ENCODE results near the gene KDM7A. TPM values are rescaled to one million over a fixed set of nuclear protein-coding genes. Genes with fewer than 3 reads are reported as not detected.

The KDM7A gene
- total and polyA plus RNA-seq, 2 donors from 2014 or later: 2.2 to 14.2 TPM

DNA sequence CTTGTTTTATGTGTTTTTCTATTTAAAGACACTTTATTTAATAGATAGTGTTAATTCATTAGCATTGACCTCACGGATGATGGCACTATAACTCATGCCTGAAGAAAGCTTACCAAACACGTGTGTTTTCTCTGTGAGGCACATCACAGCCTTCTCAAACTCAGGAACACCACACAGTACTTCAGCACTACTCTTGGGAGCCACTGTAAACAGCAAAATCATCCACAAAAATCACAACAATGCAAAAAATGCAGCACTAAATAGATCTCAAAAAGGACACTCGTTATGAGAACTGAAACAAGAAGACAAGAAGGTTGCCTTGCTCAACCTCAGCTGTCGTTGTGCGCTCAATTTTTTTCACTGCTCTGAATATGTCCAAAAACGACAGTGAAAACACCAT is 102.0 kb downstream of the KDM7A start:
- Histone ChIP-seq H3K4me1 (ENCODE audit: control insufficient read depth in 2 of 3, insufficient read depth in 2 of 3, low read depth in 1 of 3, low read length in 3 of 3) (no peaks in the 10 kb centered on the region), H3K9me3 (ENCODE audit: control insufficient read depth in 2 of 3, insufficient read depth in 1 of 3, low read length in 3 of 3) (peaks cover 0 to 2% (median 0%) of the 10 kb centered on the region in 3 donors), H3K9ac (ENCODE audit: low read length in 3 of 3) (no peak overlapping the region), H3K27ac (ENCODE audit: low read depth in 2 of 2, low read length in 2 of 2) (no peak overlapping the region), H3K4me3 (ENCODE audit: low read length in 3 of 3) (no peak overlapping the region), H3K27me3 (ENCODE audit: control insufficient read depth, insufficient read depth, low read length) (no peaks in the 10 kb centered on the region), H3K36me3 (ENCODE audit: control insufficient read depth in 2 of 3, insufficient read depth in 3 of 3, low read length in 3 of 3) (no peaks in the 10 kb centered on the region)
- intact Hi-C loops (cut with DNase I): no loop called here
- TF ChIP-seq, protein P1, sequence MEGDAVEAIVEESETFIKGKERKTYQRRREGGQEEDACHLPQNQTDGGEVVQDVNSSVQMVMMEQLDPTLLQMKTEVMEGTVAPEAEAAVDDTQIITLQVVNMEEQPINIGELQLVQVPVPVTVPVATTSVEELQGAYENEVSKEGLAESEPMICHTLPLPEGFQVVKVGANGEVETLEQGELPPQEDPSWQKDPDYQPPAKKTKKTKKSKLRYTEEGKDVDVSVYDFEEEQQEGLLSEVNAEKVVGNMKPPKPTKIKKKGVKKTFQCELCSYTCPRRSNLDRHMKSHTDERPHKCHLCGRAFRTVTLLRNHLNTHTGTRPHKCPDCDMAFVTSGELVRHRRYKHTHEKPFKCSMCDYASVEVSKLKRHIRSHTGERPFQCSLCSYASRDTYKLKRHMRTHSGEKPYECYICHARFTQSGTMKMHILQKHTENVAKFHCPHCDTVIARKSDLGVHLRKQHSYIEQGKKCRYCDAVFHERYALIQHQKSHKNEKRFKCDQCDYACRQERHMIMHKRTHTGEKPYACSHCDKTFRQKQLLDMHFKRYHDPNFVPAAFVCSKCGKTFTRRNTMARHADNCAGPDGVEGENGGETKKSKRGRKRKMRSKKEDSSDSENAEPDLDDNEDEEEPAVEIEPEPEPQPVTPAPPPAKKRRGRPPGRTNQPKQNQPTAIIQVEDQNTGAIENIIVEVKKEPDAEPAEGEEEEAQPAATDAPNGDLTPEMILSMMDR (IDR thresholded peaks at IDR 0.05; ENCODE audit: borderline replicate concordance, extremely low read depth, insufficient read depth): no peak
- FAIRE-seq (no peak), DNase-seq (no peak)

DNA sequence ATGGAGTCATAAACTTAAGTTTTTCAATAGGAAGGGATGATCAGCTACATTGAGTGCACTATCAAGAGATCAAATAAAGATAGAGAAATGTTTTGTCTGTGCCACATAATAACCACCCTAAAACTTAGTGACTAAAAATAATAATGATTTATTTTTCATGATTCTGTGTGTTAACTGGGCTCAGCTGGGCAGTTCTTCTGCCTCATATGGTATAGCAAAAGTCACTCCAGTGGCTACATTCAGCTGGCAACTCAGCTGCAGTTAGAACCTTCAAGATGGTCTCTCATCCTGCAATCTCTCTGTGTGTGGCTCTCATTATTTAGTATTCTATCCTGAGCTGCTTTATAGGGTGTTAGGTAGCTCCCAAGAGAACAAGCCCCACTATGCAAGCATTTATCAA is 106.2 kb downstream of the KDM7A start:
- no peak overlapping the region for H3K27ac ChIP-seq (ENCODE audit: low read depth in 2 of 2, low read length in 2 of 2)
- no peaks in the 10 kb centered on the region for H3K4me1 ChIP-seq (ENCODE audit: control insufficient read depth in 2 of 3, insufficient read depth in 2 of 3, low read depth in 1 of 3, low read length in 3 of 3)
- no peaks in the 10 kb centered on the region for H3K36me3 ChIP-seq (ENCODE audit: control insufficient read depth in 2 of 3, insufficient read depth in 3 of 3, low read length in 3 of 3)
- TF ChIP-seq, protein P1 (IDR thresholded peaks at IDR 0.05; ENCODE audit: borderline replicate concordance, extremely low read depth, insufficient read depth): no peak
- DNase-seq: no peak
- no peak overlapping the region for H3K9ac ChIP-seq (ENCODE audit: low read length in 3 of 3)
- no peaks in the 10 kb centered on the region for H3K27me3 ChIP-seq (ENCODE audit: control insufficient read depth, insufficient read depth, low read length)
- H3K9me3 ChIP-seq (ENCODE audit: control insufficient read depth in 2 of 3, insufficient read depth in 1 of 3, low read length in 3 of 3): peaks cover 0 to 10% (median 3%) of the 10 kb centered on the region in 3 donors
- no peak for FAIRE-seq
- no peak overlapping the region for H3K4me3 ChIP-seq (ENCODE audit: low read length in 3 of 3)
- intact Hi-C loops (cut with DNase I): no loop called here

DNA sequence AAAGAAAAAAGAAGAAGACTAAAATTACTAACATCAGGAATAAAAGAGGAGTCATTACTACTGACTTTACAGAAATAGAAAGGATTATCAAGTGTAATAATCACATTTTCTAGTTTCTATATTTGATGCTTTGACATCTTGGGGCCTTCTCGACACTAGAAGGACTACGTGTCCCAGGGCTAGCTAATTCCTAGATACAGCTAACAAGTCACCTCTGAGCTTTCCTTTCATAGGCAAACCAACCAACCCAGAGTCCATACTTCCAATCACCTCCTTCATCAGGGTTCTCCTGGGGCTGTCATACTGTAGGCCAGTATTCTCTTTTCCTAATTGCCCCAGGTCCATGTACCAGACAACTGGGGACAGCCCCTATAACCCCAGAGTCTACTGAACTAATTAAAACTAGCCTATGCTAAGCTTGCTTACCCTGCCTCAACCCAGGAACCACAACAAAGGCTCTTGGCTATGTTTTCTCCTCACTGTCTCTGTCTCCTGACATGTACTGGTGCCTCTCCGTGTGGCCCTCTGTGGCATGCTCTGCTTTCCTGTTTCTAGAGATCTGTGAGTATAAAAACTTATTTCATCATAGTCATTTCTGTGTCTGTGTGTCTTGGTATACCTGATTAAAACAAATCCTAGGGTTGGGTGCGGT is 107.4 kb downstream of the KDM7A start:
- H3K9me3 ChIP-seq (ENCODE audit: control insufficient read depth in 2 of 3, insufficient read depth in 1 of 3, low read length in 3 of 3): peaks cover 0 to 10% (median 3%) of the 10 kb centered on the region in 3 donors

More for the DNA sequence above, 107.4 kb downstream of the KDM7A start:
- H3K9ac ChIP-seq (ENCODE audit: low read length in 3 of 3): no peak overlapping the region
- H3K4me1 ChIP-seq (ENCODE audit: control insufficient read depth in 2 of 3, insufficient read depth in 2 of 3, low read depth in 1 of 3, low read length in 3 of 3): no peaks in the 10 kb centered on the region
- TF ChIP-seq, protein P1 (IDR thresholded peaks at IDR 0.05; ENCODE audit: borderline replicate concordance, extremely low read depth, insufficient read depth): no peak
- no peaks in the 10 kb centered on the region for H3K36me3 ChIP-seq (ENCODE audit: control insufficient read depth in 2 of 3, insufficient read depth in 3 of 3, low read length in 3 of 3)
- H3K27me3 ChIP-seq (ENCODE audit: control insufficient read depth, insufficient read depth, low read length): no peaks in the 10 kb centered on the region
- intact Hi-C loops (cut with DNase I): no loop called here
- no peak for FAIRE-seq
- no peak overlapping the region for H3K27ac ChIP-seq (ENCODE audit: low read depth in 2 of 2, low read length in 2 of 2)
- no peak overlapping the region for H3K4me3 ChIP-seq (ENCODE audit: low read length in 3 of 3)
- DNase-seq: no peak

All from kidney (tissue), 14 donors.